AG04450 (cell line): ENCODE data around the gene NUP35. TPM values are rescaled to one million over a fixed set of nuclear protein-coding genes. Genes with fewer than 3 reads are reported as not detected.

Experiments used
- CTCF ChIA-PET: fragments of 300-600, 350-600 bp; formaldehyde crosslinking; extraction: SDS; loops from one replicate; lab custom pipeline; 2022; ENCODE audit warnings: antibody characterized with exemption, inconsistent platforms; lab: Charles Lee
- POLR2A ChIA-PET: fragments of 350-600 bp; formaldehyde crosslinking; extraction: SDS; loops from one replicate; lab custom pipeline; 2021; ENCODE audit warnings: antibody characterized with exemption, inconsistent platforms; lab: Yijun Ruan, JAX
- DNase-seq: peaks from one replicate; pipeline ENCODE4 v3.0.0-alpha.2; 2011; ENCODE audit warnings: low read depth, low spot score
- H3K27ac ChIP-seq: one replicate; pipeline ENCODE4 v1.5.1; 2012; ENCODE audit warnings: low read depth, low read length, control low read depth
- H3K27me3 ChIP-seq: one replicate; pipeline ENCODE4 v1.6.0; 2012; ENCODE audit warnings: low read length; ENCODE audit not compliant: control insufficient read depth, insufficient read depth
- H3K4me3 ChIP-seq: 2 replicates; pipeline ENCODE4 v1.5.1; 2011; ENCODE audit warnings: mild to moderate bottlenecking, low read depth, low read length, control low read depth
- H3K9me3 ChIP-seq: 2 replicates; pipeline ENCODE4 v1.5.1; 2012; ENCODE audit warnings: low read length; ENCODE audit not compliant: control insufficient read depth, insufficient read depth
- polyA plus RNA-seq: library from polyadenylated mRNA; depleted of rRNA; stranded (reverse); fragments of >200 nt; gene quantifications from 2 replicates; pipeline ENCODE4 v1.2.3, GENCODE V29; 2011
- TF ChIP-seq, protein P1 (sequence below): IDR thresholded peaks from 2 replicates; pipeline ENCODE4 v1.5.1; 2011; ENCODE audit warnings: low read depth, low read length, control low read depth, inconsistent platforms

Gene NUP35
- polyA plus RNA-seq, 1 experiment: 10.5 TPM

DNA sequence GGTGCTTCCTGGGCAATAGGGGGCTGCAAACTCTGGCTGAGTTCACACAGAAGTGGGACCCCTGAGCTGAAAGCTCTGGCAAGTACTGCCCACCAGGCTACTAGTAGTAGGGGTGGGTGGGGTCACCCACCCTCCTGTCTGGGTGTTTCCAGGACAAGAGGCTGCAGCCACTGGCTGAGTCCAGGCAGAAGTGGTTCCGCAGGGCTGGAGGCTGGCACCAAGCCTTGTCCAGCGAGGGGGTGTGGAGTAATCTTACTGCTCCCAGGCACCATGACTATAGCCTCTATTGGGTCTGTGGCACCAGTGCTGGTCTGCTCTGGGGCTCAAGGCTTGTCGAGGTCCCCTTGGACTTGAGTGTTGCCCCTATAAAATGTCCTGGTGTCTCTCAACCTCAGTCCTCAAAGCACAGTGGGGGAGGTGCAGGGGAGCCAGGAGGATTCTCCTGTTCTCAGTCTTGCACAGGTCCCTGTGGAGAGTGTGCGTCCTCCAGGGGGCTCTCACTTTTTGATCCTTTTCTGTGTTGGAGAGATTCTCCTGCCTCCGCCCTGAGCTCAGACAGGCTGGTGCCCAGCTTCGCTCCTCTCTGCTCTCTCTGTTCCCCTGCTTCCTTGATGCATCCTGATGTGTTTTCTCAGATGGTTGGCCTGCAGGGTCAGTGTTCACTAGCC lies 48.1 kb downstream of the NUP35 start:
- POLR2A ChIA-PET: no interaction called here
- no peak for DNase-seq
- Histone ChIP-seq H3K27me3 (no peaks in the 10 kb centered on the region), H3K27ac (no peak overlapping the region), H3K4me3 (no peak overlapping the region), H3K9me3 (no peaks in the 10 kb centered on the region)
- CTCF ChIA-PET: no interaction called here
- TF ChIP-seq, protein P1, sequence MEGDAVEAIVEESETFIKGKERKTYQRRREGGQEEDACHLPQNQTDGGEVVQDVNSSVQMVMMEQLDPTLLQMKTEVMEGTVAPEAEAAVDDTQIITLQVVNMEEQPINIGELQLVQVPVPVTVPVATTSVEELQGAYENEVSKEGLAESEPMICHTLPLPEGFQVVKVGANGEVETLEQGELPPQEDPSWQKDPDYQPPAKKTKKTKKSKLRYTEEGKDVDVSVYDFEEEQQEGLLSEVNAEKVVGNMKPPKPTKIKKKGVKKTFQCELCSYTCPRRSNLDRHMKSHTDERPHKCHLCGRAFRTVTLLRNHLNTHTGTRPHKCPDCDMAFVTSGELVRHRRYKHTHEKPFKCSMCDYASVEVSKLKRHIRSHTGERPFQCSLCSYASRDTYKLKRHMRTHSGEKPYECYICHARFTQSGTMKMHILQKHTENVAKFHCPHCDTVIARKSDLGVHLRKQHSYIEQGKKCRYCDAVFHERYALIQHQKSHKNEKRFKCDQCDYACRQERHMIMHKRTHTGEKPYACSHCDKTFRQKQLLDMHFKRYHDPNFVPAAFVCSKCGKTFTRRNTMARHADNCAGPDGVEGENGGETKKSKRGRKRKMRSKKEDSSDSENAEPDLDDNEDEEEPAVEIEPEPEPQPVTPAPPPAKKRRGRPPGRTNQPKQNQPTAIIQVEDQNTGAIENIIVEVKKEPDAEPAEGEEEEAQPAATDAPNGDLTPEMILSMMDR: no peak

DNA sequence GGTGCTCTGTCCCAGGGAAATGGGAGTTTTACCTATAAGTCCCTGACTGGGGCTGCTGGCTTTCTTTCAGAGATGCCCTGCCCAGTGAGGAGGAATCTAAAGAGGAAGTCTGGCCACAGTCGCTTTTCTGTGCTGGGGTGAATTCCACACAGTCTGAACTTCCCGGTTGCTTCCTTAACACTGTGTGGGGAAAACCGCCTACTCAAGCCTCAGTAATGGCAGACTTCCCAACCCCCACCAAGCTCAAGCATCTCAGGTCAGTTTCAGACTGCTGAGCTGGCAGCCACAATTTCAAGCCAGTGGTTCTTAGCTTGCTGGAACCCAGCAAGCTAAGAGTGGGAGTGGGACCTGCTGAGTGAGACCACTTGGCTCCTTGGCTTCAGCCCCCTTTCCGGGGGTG lies 54.9 kb downstream of the NUP35 start:
- ChIA-PET CTCF (interaction anchor here (0.6 kb wide), 1 partner anchor 17 kb away, joined by 4 read pairs; no protein-coding TSS in a partner anchor), POLR2A (no interaction called here)
- H3K4me3 ChIP-seq: no peak overlapping the region
- no peaks in the 10 kb centered on the region for H3K27me3 ChIP-seq
- no peak overlapping the region for H3K27ac ChIP-seq
- TF ChIP-seq, protein P1: no peak
- DNase-seq: no peak
- H3K9me3 ChIP-seq: no peaks in the 10 kb centered on the region

DNA sequence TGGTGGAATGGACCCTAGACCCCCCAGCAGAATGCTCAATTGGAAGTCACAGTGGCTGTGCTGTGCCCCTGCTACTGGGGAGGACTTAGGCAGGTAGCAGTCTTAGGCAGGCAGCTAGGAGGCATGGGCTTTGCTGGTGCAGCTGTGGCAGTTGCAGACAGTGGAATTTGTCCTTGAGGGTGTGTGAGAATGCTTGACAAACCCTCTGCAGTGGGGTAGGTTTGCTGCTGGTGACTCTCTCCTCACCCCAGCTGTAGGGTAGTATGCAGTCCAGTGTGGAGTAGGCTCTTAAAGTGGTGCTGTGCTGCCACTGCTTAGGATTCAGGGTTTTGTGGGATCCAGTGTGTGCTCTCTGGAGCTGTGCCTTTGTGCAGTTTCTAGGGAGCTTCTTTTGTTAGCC lies 61.3 kb downstream of the NUP35 start:
- DNase-seq: no peak
- TF ChIP-seq, protein P1: no peak
- no peak overlapping the region for H3K27ac ChIP-seq
- H3K9me3 ChIP-seq: no peaks in the 10 kb centered on the region
- no peak overlapping the region for H3K4me3 ChIP-seq
- ChIA-PET POLR2A (no interaction called here), CTCF (no interaction called here)
- H3K27me3 ChIP-seq: no peaks in the 10 kb centered on the region

DNA sequence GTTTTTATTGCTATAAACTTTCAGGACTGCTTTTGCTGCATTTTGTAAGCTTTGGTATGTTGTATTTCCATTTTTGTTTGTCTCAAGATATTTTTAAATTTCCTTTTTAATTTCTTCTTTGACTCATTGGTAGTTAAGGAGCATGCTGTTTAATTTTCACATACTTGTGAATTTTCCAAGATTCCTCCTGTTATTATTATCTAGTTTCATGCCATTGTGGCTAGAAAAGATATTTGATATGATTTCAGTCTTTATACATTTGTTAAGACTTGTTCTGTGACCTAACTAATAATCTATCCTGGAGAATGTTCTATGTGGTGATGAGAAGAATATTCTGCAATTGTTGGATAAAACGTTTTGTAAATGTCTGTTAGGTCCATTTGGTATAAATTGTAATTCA lies 62.1 kb downstream of the NUP35 start:
- H3K9me3 ChIP-seq: no peaks in the 10 kb centered on the region
- ChIA-PET POLR2A (no interaction called here), CTCF (no interaction called here)
- no peaks in the 10 kb centered on the region for H3K27me3 ChIP-seq
- no peak overlapping the region for H3K27ac ChIP-seq
- no peak for DNase-seq
- no peak overlapping the region for H3K4me3 ChIP-seq
- TF ChIP-seq, protein P1: no peak

DNA sequence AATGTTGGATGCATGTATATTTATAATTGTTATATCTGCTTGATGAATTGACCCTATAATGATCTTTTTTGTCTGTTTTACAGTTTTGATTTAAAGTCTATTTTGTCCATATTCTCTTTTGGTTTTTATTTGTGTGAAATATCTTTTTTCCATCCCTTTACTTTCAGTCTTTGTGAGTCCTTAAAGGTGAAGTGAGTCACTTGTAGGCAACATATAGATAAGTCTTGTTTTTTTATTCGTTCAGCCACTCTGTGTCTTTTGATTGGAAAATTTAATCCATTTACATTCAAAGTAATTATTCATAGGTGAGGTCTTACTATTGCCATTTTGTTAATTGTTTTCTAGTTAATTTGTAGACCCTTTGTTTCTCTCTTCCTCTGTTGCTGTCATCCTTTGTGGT lies 62.5 kb downstream of the NUP35 start:
- CTCF ChIA-PET: no interaction called here
- DNase-seq: no peak
- no peaks in the 10 kb centered on the region for H3K9me3 ChIP-seq

More for the DNA sequence above, 62.5 kb downstream of the NUP35 start:
- no peak overlapping the region for H3K27ac ChIP-seq
- TF ChIP-seq, protein P1: no peak
- POLR2A ChIA-PET: no interaction called here
- H3K27me3 ChIP-seq: no peaks in the 10 kb centered on the region
- H3K4me3 ChIP-seq: no peak overlapping the region
